MM.1S (cell line): ENCODE measurements around the gene PPM1H.

Experiments used
- EZH2 ChIP-seq: fragments of 300-600 bp; sonication (generic); optimal IDR thresholded peaks from 2 replicates; pipeline ENCODE3; 2017; ENCODE audit warnings: low read depth, mild to moderate bottlenecking, antibody characterized with exemption, low read length, mixed read lengths
- EZH2phosphoT487 ChIP-seq: fragments of 300-600 bp; sonication (generic); IDR thresholded peaks from 2 replicates; pipeline ENCODE4 v1.6.1; 2018; ENCODE audit warnings: antibody characterized with exemption, low read length
- TF ChIP-seq, protein P1 (sequence below): fragments of 300-600 bp; sonication (generic); IDR thresholded peaks from 2 replicates; pipeline ENCODE4 v1.5.1; 2016; ENCODE audit warnings: antibody characterized with exemption, low read length, mixed read lengths

DNA sequence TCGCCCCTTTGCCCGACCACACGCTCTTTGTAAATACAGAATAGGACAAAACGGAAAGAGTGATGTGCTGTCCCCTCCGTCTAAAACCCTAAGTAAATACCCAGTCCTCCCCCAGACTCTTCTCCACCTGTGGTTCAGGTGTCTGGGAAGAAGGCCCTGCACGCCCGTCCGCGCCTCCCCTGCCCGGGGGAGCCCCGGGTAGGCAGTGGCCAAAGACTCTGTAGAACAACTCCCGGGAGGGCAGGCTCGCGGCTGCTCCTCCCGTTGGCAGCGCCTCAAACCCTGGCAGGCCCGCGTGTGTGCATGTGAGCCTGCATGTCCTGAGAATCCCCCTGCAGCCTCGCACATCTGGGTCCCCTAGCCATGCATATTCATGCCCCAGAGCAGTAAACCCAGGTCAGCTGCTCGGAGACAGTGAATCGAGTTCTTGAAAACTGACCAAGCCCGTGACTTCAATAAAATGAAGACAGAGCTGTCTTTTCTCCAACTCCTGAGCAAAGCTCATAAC lies 302.5 kb downstream of the PPM1H start:
- TF ChIP-seq, protein P1, sequence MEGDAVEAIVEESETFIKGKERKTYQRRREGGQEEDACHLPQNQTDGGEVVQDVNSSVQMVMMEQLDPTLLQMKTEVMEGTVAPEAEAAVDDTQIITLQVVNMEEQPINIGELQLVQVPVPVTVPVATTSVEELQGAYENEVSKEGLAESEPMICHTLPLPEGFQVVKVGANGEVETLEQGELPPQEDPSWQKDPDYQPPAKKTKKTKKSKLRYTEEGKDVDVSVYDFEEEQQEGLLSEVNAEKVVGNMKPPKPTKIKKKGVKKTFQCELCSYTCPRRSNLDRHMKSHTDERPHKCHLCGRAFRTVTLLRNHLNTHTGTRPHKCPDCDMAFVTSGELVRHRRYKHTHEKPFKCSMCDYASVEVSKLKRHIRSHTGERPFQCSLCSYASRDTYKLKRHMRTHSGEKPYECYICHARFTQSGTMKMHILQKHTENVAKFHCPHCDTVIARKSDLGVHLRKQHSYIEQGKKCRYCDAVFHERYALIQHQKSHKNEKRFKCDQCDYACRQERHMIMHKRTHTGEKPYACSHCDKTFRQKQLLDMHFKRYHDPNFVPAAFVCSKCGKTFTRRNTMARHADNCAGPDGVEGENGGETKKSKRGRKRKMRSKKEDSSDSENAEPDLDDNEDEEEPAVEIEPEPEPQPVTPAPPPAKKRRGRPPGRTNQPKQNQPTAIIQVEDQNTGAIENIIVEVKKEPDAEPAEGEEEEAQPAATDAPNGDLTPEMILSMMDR: no peak
- TF ChIP-seq EZH2 (no peak), EZH2phosphoT487 (no peak)
